ENCODE data around the gene ELOVL5.
"Not testable (repeated sequence)": the region's sequence is repeated elsewhere in the genome, so short reads cannot be mapped to it uniquely, and the experiment has no call there.

DNA sequence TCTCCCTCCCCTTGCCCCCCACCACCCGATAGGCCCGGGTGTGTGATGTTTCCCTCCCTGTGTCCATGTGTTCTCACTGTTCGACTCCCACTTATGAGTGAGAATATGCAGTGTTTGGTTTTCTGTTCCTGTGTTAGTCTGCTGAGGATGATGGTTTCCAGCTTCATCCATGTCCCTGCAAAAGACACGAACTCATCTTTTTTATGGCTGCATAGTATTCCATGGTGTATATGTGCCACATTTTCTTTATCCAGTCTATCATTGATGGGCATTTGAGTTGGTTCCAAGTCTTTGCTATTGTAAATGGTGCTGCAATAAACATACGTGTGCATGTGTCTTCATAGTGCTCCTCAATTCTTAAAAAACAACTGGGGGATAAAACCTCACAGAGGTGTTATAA is 2.7 kb downstream of the ELOVL5 start:
- TF ChIP-seq SP1 (IDR thresholded peaks at IDR 0.05); BHLHE40 (IDR thresholded peaks at IDR 0.05; ENCODE audit: borderline replicate concordance); FOXK2 (IDR thresholded peaks at IDR 0.05): not testable (repeated sequence)
- TF ChIP-seq, protein P1, sequence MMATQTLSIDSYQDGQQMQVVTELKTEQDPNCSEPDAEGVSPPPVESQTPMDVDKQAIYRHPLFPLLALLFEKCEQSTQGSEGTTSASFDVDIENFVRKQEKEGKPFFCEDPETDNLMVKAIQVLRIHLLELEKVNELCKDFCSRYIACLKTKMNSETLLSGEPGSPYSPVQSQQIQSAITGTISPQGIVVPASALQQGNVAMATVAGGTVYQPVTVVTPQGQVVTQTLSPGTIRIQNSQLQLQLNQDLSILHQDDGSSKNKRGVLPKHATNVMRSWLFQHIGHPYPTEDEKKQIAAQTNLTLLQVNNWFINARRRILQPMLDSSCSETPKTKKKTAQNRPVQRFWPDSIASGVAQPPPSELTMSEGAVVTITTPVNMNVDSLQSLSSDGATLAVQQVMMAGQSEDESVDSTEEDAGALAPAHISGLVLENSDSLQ (IDR thresholded peaks at IDR 0.05), result not testable (repeated sequence)

Measured in HEK293T (cell line).